ENCODE measurements around the gene ENOX2. TPM values are rescaled to one million over a fixed set of nuclear protein-coding genes. Genes with fewer than 3 reads are reported as not detected.

The ENOX2 gene
- total RNA-seq, 2 experiments from 2014 or later: 9.6 to 12.0 TPM

DNA sequence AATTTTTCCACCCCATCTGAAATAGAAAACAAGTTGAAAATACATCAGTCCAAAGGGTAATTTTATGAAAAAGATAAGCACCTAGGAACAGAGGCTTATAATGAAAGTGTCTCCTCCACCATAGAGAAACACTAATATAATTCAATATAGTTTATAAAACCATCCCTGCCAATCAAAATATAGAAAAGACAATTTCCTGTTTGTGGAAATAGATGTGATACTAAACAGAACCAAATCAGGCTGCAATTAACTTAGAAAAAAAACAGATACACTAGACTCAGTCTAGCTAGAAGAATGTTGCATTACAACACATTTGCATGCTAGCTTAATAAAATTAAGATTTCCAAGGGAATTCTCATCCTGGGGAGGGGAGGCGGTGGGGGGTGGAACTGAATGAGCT lies 68.2 kb downstream of the ENOX2 start:
- ChIA-PET POLR2A (no interaction called here), CTCF (no interaction called here)
- no peaks in the 10 kb centered on the region for H3K27me3 Mint-ChIP-seq
- intact Hi-C loops (cut with micrococcal nuclease): no loop called here
- DNase-seq: no peak
- H3K27ac Mint-ChIP-seq: no peak overlapping the region
- H3K36me3 Mint-ChIP-seq (ENCODE audit: low read depth): no peaks in the 10 kb centered on the region
- H3K4me3 Mint-ChIP-seq: no peak overlapping the region
- TF ChIP-seq, protein P1, sequence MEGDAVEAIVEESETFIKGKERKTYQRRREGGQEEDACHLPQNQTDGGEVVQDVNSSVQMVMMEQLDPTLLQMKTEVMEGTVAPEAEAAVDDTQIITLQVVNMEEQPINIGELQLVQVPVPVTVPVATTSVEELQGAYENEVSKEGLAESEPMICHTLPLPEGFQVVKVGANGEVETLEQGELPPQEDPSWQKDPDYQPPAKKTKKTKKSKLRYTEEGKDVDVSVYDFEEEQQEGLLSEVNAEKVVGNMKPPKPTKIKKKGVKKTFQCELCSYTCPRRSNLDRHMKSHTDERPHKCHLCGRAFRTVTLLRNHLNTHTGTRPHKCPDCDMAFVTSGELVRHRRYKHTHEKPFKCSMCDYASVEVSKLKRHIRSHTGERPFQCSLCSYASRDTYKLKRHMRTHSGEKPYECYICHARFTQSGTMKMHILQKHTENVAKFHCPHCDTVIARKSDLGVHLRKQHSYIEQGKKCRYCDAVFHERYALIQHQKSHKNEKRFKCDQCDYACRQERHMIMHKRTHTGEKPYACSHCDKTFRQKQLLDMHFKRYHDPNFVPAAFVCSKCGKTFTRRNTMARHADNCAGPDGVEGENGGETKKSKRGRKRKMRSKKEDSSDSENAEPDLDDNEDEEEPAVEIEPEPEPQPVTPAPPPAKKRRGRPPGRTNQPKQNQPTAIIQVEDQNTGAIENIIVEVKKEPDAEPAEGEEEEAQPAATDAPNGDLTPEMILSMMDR (IDR thresholded peaks at IDR 0.05): no peak
- peaks cover 27% of the 10 kb centered on the region for H3K4me1 Mint-ChIP-seq (ENCODE audit: low read depth)
- no peak for ATAC-seq
- H3K9me3 Mint-ChIP-seq: no peaks in the 10 kb centered on the region

DNA sequence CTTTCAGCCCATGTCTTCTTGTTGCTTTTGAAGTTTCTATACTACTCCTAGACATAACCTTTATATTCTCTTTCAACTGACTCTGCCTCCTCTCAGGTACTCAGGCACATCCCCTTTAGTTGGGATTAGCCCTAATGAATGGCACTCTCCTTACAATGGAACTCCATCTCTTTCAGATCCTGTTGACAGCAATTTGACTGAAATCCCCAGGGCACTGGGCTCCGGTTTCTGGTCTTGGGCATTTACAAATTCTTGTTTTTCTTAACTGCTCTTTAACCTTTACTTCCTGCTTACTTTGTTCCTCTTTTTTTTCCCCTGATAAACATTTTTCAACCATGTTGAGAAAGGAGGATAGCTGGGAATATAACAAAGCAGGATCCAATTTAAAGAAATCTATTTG lies 68.9 kb downstream of the ENOX2 start:
- no peak overlapping the region for H3K4me3 Mint-ChIP-seq

DNA sequence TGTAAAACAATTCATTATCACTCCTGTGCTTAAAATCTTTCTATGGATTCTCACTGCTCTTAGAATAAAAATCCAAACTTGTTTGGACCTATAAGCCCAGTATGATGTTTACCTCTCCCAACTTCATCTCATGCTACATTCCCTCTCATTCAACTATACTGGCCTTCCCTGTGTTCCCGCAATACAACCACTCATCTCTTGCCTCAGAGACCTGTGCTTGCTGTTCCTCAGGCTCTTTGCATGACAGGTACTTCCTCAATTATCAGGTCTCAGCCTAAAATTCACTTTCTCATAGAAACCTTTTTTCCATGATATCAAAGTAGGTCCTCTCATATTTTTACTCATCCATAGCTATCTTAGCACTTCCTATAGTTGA lies 71.7 kb downstream of the ENOX2 start:
- DNase-seq (no peak), ATAC-seq (no peak)
- H3K9me3 Mint-ChIP-seq: no peaks in the 10 kb centered on the region
- ChIA-PET POLR2A (no interaction called here), CTCF (no interaction called here)
- peaks cover 24% of the 10 kb centered on the region for H3K4me1 Mint-ChIP-seq (ENCODE audit: low read depth)
- TF ChIP-seq, protein P1 (IDR thresholded peaks at IDR 0.05): no peak
- H3K27me3 Mint-ChIP-seq: no peaks in the 10 kb centered on the region
- H3K4me3 Mint-ChIP-seq: no peak overlapping the region
- no peak overlapping the region for H3K27ac Mint-ChIP-seq
- no peaks in the 10 kb centered on the region for H3K36me3 Mint-ChIP-seq (ENCODE audit: low read depth)
- intact Hi-C loops (cut with micrococcal nuclease): no loop called here

More for the DNA sequence above, 68.9 kb downstream of the ENOX2 start:
- TF ChIP-seq, protein P1 (IDR thresholded peaks at IDR 0.05): no peak
- ATAC-seq: no peak
- intact Hi-C loops (cut with micrococcal nuclease): no loop called here
- no peak for DNase-seq
- ChIA-PET POLR2A (no interaction called here), CTCF (no interaction called here)
- H3K4me1 Mint-ChIP-seq (ENCODE audit: low read depth): peaks cover 27% of the 10 kb centered on the region
- H3K36me3 Mint-ChIP-seq (ENCODE audit: low read depth): no peaks in the 10 kb centered on the region
- H3K9me3 Mint-ChIP-seq: no peaks in the 10 kb centered on the region
- H3K27me3 Mint-ChIP-seq: no peaks in the 10 kb centered on the region
- H3K27ac Mint-ChIP-seq: no peak overlapping the region

DNA sequence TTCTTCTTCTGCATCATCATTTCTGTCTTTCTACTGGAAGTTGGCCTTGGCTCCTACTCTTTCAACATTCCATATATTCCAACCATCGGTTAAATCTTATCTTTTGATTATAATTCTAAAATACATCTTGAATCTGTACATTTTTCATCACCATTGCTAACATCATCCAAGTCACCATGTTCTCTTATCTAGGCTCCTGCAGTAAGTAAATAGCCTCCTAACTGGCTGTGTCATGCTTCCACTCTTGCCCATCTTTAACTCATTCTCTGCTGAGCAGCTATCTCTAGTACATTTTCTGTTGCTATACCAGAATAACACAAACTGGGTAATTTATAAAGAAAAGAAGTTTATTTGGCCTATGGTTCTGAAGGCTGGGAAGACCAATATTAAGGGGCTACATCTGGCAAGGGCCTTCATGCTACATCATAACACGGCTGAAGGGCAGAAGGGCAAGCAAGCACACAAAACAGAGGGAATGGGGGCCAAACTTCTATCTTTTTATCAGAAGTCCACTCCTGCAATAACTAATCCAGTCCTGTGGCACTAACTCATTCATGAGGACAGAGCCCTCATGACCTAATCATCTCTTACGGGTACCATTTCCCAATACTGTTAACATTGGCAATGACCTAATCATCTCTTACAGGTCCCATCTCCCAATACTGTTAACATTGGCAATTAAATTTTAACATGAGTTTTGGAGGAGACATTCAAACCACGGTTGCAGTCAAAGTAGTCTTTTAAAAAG lies 72.2 kb downstream of the ENOX2 start:
- TF ChIP-seq, protein P1 (IDR thresholded peaks at IDR 0.05): no peak
- DNase-seq: no peak
- CTCF ChIA-PET: no interaction called here
- intact Hi-C loops (cut with micrococcal nuclease): no loop called here
- ATAC-seq: no peak
- Mint-ChIP-seq H3K27me3 (no peaks in the 10 kb centered on the region), H3K36me3 (ENCODE audit: low read depth) (no peaks in the 10 kb centered on the region), H3K27ac (no peak overlapping the region), H3K4me3 (no peak overlapping the region), H3K4me1 (ENCODE audit: low read depth) (peaks cover 20% of the 10 kb centered on the region), H3K9me3 (no peaks in the 10 kb centered on the region)
- POLR2A ChIA-PET: no interaction called here

DNA sequence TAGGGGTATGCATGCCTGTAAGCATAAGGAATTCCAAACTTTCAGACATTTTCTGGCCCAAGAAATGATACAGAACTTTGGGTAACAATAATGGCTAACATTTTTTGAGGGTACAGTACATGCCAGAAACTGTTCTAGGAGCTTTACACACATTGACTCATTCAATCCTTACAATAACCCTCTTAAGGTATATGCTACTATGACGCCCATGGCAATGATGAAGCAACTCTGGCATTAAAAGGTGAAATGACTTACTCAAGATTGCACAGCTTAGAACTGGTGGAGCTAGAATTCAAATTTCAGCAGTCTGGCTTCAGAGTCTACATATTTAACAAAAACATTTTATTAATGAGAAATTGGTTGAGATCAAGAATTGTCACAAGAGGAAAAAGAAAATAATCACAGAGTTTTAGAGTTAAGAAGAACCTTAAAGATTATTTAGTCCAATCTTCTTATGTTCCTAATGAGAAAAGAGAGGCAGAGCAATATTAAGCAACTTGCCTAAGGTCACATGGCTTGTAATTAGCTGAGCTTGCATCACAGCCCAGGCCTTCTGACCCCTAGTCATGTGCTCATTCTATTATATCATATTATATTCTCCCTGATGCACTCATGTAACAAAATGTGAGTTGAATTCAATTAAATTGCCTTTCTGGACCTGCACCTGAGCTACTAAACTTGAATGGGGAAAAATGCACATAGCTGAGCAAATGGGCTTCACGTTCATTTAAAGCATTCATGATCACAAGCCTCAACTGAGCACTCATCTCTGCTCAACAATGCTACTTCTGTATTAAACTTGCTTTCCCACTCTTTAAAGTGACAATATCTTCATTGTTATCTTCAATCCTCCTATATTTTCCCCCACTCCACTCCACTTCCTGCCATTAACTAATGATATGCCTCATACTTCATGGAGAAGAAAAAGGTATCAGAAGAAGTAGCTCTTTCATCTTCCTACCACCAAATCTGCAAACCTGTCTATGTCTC lies 73.2 kb downstream of the ENOX2 start:
- Mint-ChIP-seq H3K4me3 (no peak overlapping the region), H3K4me1 (ENCODE audit: low read depth) (peaks cover 18% of the 10 kb centered on the region)

More for the DNA sequence above, 73.2 kb downstream of the ENOX2 start:
- H3K27me3 Mint-ChIP-seq: no peaks in the 10 kb centered on the region
- TF ChIP-seq, protein P1 (IDR thresholded peaks at IDR 0.05): no peak
- H3K36me3 Mint-ChIP-seq (ENCODE audit: low read depth): no peaks in the 10 kb centered on the region
- CTCF ChIA-PET: no interaction called here
- H3K9me3 Mint-ChIP-seq: no peaks in the 10 kb centered on the region
- no peak for DNase-seq
- POLR2A ChIA-PET: interaction anchor here (0.5 kb wide), 1 partner anchor 507 kb away, joined by 3 read pairs; no protein-coding TSS in a partner anchor
- H3K27ac Mint-ChIP-seq: no peak overlapping the region
- no peak for ATAC-seq
- intact Hi-C loops (cut with micrococcal nuclease): no loop called here

Data from activated CD8-positive, alpha-beta T cell treated with anti-CD3 and anti-CD28 coated beads for 36 hours (primary cell).